Right renal cortex interstitium (tissue), 3 donors: ENCODE results near the gene ATAD3A. TPM values are rescaled to one million over a fixed set of nuclear protein-coding genes. Genes with fewer than 3 reads are reported as not detected.
A peak's percentile ranks its signal among the peaks of the same experiment; 100 is the strongest.
"Not testable (repeated sequence)": the region's sequence is repeated elsewhere in the genome, so short reads cannot be mapped to it uniquely, and the experiment has no call there.

ENCODE experiments used
- DNase-seq, 3 donors: peaks; one replicate each; pipeline ENCODE4 v3.0.0-alpha.2; 2013; ENCODE audit warnings: low read depth in 3 of 3, low spot score in 2 of 3
- polyA plus RNA-seq, 3 donors: library from polyadenylated mRNA; unstranded; fragments of 120-200 nt; gene quantifications; one replicate each; pipeline ENCODE4 v1.2.1, GENCODE V29; 2013; ENCODE audit not compliant: insufficient read length in 3 of 3

ATAD3A gene
- 10 to 100 TPM; 16.6 to 19.4 (median 18.1) TPM for polyA plus RNA-seq

GRCh38 chr1:1511533-1512285 lies at the start of gene ATAD3A:
ATAD3A (plus strand) TSS chr1:1512162; CDS start chr1:1512269, 107 bp downstream.
- peak; percentile 90 to 97 (median 95) for DNase-seq

DNA sequence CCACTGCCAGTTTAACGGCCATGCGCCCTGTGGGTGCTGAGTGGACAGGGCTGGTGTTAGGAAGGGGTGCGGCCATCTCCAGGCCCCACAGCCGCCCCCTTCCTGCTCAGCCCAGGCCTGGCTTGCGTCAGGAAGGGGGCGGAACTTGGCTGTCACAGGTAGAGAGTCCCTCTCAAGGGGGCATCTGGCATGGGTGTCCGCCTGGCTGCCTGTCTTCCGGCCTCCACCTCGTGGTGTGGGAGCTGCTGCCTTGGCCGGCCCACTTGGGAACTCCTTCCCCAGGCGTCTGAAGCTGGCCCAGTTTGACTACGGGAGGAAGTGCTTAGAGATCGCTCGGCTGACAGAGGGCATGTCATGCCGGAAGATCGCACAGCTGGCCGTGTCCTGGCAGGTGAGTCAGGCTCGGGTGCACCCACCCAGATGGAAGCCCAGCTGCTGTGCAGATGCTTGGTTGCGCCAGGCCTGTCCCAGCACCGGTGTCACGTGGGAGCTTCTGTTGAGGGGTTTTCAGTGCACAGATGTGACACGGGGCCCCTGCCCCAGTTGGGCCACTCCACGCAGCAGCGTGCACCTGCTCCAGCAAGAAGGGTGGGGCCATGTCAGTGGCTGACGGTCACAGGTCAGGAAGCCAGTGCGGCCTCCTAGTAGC lies 49.5 kb upstream of the ATAD3A start:
- DNase-seq, result no peak

DNA sequence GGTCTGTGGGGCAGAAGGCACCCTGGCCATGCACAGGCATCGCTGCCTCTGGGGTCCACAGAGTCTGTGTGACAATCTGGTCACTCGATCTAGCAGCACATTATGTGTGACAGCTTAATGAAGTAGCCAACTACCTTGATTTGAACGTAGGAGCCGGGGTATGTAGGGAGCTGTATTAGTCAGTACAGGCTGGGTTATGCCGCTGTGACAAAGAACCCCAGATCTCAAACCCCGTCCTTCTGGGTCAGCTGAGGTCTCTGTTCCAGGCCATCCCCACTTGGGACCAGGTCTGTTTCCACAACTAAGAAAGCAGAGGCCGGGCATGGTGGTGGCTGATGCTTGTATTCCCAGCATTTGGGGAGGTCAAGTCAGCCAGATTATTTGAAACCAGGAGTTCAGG lies 48.6 kb upstream of the ATAD3A start:
- no peak for DNase-seq

DNA sequence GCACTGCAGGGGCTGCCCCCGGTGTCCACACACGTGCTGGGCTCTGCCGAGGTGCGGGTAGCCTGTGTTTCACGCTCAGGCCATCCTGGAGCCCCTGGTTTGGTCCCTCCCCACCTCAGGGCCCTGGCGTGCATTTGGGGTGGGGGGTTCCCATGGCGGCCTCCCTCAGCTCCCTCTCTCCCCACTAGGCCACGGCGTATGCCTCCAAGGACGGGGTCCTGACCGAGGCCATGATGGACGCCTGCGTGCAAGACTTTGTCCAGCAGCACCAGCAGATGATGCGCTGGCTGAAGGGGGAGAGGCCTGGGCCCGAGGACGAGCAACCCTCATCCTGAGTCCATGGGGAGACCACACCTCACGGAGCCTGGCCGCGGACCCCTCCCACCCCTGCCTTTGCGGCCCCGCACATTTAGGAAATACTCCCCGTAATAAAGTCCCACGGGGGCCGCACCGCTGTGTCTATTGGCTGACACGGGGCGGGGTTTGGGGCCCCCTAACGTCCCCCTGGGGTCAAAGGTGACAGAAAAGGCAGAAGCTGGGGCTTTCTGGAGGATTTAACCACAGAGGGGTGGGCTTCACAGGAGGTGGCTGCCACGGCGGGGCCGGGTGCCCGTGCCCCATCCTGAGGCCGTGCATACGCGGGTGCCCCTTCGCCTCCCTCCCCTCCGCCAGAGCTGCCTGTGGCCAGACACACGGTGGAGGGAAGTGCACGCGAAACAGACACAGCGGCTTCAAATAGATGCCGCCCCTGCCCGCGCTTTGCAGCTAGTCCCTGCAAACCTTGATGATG lies 43.6 kb upstream of the ATAD3A start:
- not testable (repeated sequence) for DNase-seq

DNA sequence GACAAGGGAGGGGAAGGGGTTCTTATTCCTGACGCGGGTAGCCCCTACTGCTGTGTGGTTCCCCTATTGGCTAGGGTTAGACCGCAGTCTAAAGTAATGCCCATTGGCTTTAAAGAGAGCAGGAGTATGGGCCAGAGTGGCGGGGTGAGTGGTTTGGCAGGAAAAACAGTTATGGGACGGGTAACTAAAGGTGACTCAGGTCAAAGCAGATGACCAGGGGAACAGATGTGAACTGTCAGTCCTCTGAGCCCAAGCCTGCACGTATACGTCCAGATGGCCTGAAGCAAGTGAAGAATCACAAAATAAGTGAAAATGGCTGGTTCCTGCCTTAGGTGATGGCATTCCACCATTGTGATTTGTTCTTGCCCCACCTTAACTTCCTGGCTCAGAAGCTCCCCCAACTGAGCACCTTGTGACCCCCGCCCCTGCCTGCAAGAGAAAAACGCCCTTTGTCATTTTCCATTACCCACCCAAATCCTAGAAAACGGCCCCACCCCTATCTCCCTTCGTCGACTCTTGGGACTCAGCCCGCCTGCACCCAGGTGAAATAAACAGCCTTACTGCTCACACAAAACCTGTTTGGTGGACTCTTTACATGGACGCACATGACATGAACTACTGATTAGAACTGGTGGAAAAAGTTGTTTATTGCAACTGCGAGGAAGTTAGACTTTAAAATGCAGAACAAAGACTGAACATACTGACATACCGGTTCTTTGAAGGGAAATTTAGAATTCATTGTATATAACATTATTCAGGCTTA lies 41.2 kb upstream of the ATAD3A start:
- peak in 2 of 3 donors; percentile 5 to 10 for DNase-seq

DNA sequence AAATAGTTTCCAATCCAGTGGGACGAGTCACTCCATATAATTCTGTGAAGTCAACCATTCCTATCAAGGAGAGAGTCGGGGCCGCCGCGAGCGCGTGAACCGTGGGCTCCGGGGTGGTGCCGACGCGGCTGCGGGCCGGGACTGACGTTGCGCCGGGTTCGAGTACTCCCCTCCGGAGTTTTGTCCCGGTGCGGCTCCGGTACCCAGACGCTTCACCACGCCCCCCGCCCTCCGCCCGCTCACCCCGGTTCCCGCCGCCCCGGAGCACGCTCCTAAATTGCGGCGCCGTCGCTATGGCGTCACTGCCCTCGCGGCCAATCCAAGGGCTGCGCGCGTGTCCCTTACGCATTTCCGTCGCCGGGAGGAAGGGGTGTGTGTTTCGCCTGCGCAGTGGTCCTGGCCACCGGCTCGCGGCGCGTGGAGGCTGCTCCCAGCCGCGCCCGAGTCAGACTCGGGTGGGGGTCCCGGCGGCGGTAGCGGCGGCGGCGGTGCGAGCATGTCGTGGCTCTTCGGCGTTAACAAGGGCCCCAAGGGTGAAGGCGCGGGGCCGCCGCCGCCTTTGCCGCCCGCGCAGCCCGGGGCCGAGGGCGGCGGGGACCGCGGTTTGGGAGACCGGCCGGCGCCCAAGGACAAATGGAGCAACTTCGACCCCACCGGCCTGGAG lies 40.4 kb upstream of the ATAD3A start, which contains the start of gene ATAD3B:
ATAD3B (plus strand) TSS at position 377 of the 664 bp plus-strand sequence; CDS start at position 497, 120 bp downstream.
- DNase-seq, result peak; percentile 72 to 86 (median 81)

GRCh38 chr1:1472053-1472876 lies 39.7 kb upstream of the ATAD3A start:
- DNase-seq, result not testable (repeated sequence)

- not testable (repeated sequence) for DNase-seq
Observed at GRCh38 chr1:1476011-1476410, 36.0 kb upstream of the ATAD3A start.

DNA sequence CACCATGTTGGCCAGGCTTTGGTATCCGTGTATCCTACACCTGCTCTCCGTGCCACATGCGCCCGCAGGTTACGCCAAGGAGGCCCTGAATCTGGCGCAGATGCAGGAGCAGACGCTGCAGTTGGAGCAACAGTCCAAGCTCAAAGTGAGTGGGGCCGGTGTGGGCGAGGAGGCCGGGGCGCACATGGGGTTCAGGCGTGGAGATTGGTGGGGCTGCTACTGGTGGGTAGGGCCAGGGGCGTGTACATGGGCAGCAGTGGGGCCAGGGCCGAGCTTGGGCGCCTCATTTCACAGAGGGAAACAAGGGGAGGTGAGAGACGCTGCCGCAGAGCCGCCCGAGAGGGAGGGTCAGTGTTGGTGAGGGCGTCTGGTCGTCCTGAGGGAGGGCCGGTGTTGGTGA lies 34.8 kb upstream of the ATAD3A start:
- DNase-seq, result no peak

- DNase-seq, result no peak
Observed at GRCh38 chr1:1479547-1480487, 32.1 kb upstream of the ATAD3A start.

GRCh38 chr1:1480488-1480867 lies 31.5 kb upstream of the ATAD3A start:
- not testable (repeated sequence) for DNase-seq

GRCh38 chr1:1481811-1482210 lies 30.2 kb upstream of the ATAD3A start:
- DNase-seq, result not testable (repeated sequence)

DNA sequence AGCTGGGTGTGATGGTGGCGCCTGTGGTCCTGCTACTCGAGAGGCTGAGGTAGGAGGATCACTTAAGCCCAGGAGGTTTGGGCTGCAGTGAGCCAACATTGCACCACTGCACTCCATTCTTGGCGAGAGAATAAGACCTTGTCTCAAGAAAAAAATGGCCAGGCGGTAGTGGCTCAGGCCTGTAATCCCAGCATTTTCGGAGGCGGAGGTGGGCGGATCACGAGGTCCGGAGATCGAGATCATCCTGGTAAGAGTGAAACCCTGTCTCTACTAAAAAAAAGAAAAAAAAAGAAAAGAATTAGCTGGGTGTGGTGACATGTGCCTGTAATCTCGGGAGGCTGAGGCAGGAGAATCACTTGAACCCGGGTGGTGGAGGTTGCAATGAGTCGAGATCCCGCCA lies 29.1 kb upstream of the ATAD3A start:
- DNase-seq, result no peak

DNA sequence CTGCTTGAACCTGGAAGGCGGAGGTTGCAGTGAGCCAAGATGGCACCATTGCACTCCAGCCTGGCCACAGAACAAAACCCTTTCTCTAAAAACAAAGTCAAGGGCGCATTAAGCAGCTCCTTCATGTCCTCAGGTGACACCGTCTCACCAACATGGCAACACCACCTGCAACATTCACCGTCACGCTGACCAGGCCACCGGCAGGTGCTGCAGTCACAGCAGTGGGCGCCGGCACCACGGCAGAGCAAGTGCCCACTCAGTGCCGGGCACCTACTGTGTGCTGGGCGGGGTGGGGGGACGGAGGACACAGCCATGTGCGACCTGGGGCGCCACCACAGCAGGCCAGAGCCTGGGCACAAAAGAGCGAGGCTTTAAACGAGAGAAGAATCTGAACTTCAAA lies 28.2 kb upstream of the ATAD3A start:
- no peak for DNase-seq

GRCh38 chr1:1484976-1485750 lies 26.8 kb upstream of the ATAD3A start:
- DNase-seq, result not testable (repeated sequence)

- DNase-seq, result not testable (repeated sequence)
Observed at GRCh38 chr1:1485755-1486317, 26.1 kb upstream of the ATAD3A start.

- no peak for DNase-seq
Observed at GRCh38 chr1:1487701-1488100, 24.3 kb upstream of the ATAD3A start.
